Ascending aorta (tissue), 2 donors: ENCODE measurements around the gene KCNG4. TPM values are rescaled to one million over a fixed set of nuclear protein-coding genes. Genes with fewer than 3 reads are reported as not detected.

Experiments used
- DNase-seq, 2 donors: peaks; one replicate each; pipeline ENCODE4 v3.0.0-alpha.2; 2019; ENCODE audit warnings: low spot score in 2 of 2
- H3K27ac ChIP-seq, 2 donors: fragments of 200-600 bp; sonication (generic); one replicate each; pipeline ENCODE4 v1.5.1; 2016 to 2017; ENCODE audit warnings: mild to moderate bottlenecking in 1 of 2
- H3K27me3 ChIP-seq: fragments of 200-600 bp; sonication (generic); one replicate; pipeline ENCODE4 v1.5.1; 2017
- H3K36me3 ChIP-seq, 2 donors: fragments of 200-600 bp; sonication (generic); one replicate each; pipeline ENCODE4 v1.5.1; 2016
- H3K4me1 ChIP-seq, 2 donors: fragments of 200-600 bp; sonication (generic); one replicate each; pipeline ENCODE4 v1.5.1; 2016 to 2017; ENCODE audit warnings: mild to moderate bottlenecking in 1 of 2
- H3K4me3 ChIP-seq, 2 donors: fragments of 200-600 bp; sonication (generic); one replicate each; pipeline ENCODE4 v1.5.1; 2016 to 2017; ENCODE audit warnings: mild to moderate bottlenecking in 1 of 2
- H3K9me3 ChIP-seq, 2 donors: fragments of 200-600 bp; sonication (generic); one replicate each; pipeline ENCODE4 v1.5.1; 2016
- intact Hi-C: fragments of 100-400 bp; cut with DNase I; formaldehyde crosslinking; loops from one replicate; pipeline ENCODE4 v1.15.1; 2023
- total RNA-seq: library from RNA; depleted of rRNA; stranded (reverse); fragments of >200 nt; gene quantifications from one replicate; pipeline ENCODE4 v1.1.0, GENCODE V29; 2016
- TF ChIP-seq, protein P1 (sequence below), 3 experiments: fragments of 200-600 bp in 2 of 3; fragments of 450-650 bp in 1 of 3; sonication (generic) in 2 of 3; IDR thresholded peaks; one replicate each; pipeline ENCODE4 v1.5.1; 2016 to 2019; ENCODE audit warnings: antibody characterized with exemption in 3 of 3, mild to moderate bottlenecking in 1 of 3, moderate library complexity in 1 of 3

The KCNG4 gene
- total RNA-seq, 1 donor from 2014 or later: not detected

DNA sequence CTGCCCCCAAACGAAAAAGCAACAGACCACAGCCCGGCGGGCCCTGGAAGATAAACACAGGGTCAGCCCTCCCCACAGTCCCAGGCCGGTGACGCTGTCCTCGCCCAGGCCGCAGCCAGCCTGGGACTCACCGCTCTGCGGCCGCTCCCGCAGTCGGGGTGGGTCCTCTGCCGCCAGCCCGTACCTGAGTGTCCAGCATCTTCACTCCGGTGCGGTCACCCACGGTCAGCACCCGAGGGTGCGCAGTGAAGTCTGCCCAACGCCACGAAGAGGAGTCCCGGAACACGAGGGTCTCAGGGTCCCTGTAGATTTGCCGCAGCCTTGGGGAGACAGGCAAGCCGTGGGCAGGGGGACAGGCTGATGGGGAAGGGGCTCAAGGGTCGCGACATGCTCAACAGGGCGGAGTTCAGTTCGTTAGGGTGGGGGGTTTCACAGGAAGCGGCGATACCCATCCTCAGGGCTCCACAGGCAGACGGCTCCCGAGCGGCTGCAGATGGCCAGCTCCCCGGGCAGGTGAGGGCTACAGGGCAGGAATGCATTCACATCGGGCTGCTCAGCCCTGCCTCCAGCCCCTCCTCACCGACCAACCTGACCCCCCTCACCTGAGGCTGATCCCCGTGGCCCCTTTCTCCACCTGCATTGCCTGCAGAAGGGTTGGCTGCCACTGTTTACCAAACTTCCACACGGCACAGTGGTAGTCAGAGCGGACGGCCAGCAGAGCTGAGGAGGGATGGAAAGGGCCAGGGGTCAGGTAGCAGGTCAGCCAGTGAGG lies 58.5 kb downstream of the KCNG4 start:
- peaks cover 11 to 27% of the 10 kb centered on the region in 2 donors for H3K4me1 ChIP-seq
- no peak for DNase-seq
- H3K27me3 ChIP-seq: no peaks in the 10 kb centered on the region
- no peak overlapping the region for H3K27ac ChIP-seq
- H3K9me3 ChIP-seq: no peaks in the 10 kb centered on the region
- H3K4me3 ChIP-seq: no peak overlapping the region
- H3K36me3 ChIP-seq: peaks cover 60 to 65% of the 10 kb centered on the region in 2 donors
- intact Hi-C loops: loop anchor here (10.0 kb wide), 1 partner anchor 257 kb away; no protein-coding TSS in a partner anchor
- TF ChIP-seq, protein P1, sequence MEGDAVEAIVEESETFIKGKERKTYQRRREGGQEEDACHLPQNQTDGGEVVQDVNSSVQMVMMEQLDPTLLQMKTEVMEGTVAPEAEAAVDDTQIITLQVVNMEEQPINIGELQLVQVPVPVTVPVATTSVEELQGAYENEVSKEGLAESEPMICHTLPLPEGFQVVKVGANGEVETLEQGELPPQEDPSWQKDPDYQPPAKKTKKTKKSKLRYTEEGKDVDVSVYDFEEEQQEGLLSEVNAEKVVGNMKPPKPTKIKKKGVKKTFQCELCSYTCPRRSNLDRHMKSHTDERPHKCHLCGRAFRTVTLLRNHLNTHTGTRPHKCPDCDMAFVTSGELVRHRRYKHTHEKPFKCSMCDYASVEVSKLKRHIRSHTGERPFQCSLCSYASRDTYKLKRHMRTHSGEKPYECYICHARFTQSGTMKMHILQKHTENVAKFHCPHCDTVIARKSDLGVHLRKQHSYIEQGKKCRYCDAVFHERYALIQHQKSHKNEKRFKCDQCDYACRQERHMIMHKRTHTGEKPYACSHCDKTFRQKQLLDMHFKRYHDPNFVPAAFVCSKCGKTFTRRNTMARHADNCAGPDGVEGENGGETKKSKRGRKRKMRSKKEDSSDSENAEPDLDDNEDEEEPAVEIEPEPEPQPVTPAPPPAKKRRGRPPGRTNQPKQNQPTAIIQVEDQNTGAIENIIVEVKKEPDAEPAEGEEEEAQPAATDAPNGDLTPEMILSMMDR (IDR thresholded peaks at IDR 0.05): no peak

DNA sequence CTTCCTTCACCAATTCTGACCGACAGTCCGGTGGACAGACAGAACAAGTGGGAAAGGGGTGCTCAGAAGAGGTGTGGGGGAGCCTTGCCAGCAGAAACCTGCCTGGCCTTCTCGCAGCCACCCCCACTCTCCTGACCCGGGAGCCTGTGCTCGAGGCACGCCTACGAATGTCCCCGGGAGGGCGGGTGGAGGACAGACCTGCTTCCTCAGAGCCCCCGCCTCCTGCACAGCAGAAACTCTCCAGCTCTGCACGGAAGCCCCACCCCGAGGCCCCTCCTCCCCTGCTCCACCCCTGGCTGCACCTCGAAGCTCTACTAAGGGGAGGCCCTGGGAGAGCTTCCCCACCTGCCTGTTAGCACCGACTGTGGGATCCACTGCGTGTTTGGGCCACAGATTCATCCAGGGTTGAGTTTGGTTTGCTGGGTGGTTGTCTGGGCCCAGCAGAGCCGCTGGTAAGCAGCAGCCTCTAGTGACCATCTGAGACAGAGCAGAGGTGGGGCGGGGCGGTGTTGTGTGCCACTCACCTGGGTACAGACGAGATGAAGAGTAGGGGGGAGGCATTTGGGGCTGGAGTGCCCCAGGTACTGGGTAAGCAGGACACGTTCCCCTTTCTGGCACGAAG lies 59.2 kb downstream of the KCNG4 start:
- Histone ChIP-seq H3K4me3 (no peak overlapping the region), H3K27me3 (no peaks in the 10 kb centered on the region), H3K36me3 (peaks cover 60 to 65% of the 10 kb centered on the region in 2 donors), H3K9me3 (no peaks in the 10 kb centered on the region), H3K27ac (no peak overlapping the region), H3K4me1 (peaks cover 6 to 26% of the 10 kb centered on the region in 2 donors)
- DNase-seq: no peak
- TF ChIP-seq, protein P1 (IDR thresholded peaks at IDR 0.05): no peak
- intact Hi-C loops: loop anchor here (10.0 kb wide), 1 partner anchor 256 kb away; no protein-coding TSS in a partner anchor

- H3K27me3 ChIP-seq: no peaks in the 10 kb centered on the region
- H3K4me3 ChIP-seq: no peak overlapping the region
- intact Hi-C loops: loop anchor here (5.0 to 10.0 kb wide), 2 partner anchors 227 to 255 kb away; partner anchors contain the start of gene OSGIN1
- no peak for DNase-seq
- H3K27ac ChIP-seq: no peak overlapping the region
- peaks cover 6 to 21% of the 10 kb centered on the region in 2 donors for H3K4me1 ChIP-seq
- H3K9me3 ChIP-seq: no peaks in the 10 kb centered on the region
- TF ChIP-seq, protein P1 (IDR thresholded peaks at IDR 0.05): no peak
- H3K36me3 ChIP-seq: peaks cover 60 to 65% of the 10 kb centered on the region in 2 donors
These were observed 60.0 kb downstream of the KCNG4 start for GRCh38 chr16:84179612-84180320.

DNA sequence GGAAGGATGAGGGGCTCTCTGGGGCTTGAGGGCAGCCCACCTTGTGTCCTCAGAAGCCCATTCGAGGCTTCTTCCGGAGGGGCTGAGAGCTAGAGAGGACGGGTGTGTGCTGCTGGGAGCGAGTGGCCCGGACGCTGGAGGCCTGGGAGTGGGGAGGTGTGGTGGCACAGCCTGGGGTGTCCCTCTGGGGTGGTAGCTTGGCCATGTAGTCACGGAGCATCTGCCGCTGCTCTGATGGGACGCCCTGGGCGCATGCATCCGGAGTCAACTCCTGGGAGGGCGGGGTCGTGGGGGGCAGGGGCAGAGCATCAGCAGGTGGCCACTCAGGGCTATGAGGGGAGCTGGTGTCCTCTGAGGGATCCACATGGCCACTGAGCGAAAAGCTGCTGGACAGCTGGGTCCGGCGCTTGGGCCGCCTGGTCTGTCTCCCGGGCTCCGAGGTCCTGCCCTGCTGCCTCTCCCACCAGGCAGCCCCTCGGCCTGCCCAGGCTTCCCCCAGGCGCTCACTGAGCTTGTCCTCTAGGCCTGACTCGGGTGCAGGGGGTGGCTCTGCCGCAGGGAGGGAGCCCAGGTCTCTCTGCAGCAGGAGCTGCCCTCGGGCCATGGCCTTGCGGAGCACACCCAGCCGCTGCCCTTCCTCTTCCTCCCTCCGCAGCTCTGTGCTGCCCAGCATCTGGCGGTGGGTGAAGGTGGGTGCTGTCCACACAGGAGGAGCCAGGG lies 60.8 kb downstream of the KCNG4 start:
- H3K4me1 ChIP-seq: peaks cover 6 to 21% of the 10 kb centered on the region in 2 donors
- no peak overlapping the region for H3K4me3 ChIP-seq
- DNase-seq: no peak
- no peaks in the 10 kb centered on the region for H3K27me3 ChIP-seq
- TF ChIP-seq, protein P1 (IDR thresholded peaks at IDR 0.05): no peak
- peaks cover 53 to 58% of the 10 kb centered on the region in 2 donors for H3K36me3 ChIP-seq
- intact Hi-C loops: loop anchor here (5.0 kb wide), 1 partner anchor 227 kb away; the partner anchor contains the start of gene OSGIN1
- H3K9me3 ChIP-seq: no peaks in the 10 kb centered on the region
- H3K27ac ChIP-seq: no peak overlapping the region
